HG02884 (cell line): ENCODE results near the gene RBMS3.
"Not testable (repeated sequence)": the region's sequence is repeated elsewhere in the genome, so short reads cannot be mapped to it uniquely, and the experiment has no call there.

Experiments
- ATAC-seq: cut with Tn5 transposase; IDR thresholded peaks from one replicate; pipeline ENCODE4 v1.9.1; 2021; ENCODE audit warnings: mild to moderate bottlenecking, moderate library complexity; ENCODE audit not compliant: unreplicated experiment

The RBMS3 gene

GRCh38 chr3:29337565-29337964, 56.7 kb downstream of the RBMS3 start:
- ATAC-seq = no peak

DNA sequence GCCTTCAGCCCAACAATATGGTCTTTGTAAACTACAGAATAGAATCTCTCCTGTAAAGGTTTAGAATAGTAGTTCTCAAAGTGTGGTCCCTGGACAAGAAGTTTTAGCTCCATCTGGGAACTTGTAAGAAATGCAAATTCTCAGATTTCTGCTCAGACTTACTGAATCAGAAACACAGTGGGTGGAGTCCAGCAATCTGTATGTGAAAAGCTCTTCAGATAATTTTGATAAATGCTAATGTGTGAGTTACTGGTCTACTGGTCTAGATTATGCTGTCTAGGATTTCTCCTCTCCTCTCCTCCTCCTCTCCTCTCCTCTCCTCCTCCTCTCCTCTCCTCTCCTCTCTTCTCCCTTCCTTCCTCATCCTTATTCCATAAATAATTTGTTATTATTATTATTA, 57.5 kb downstream of the RBMS3 start:
- ATAC-seq = no peak

DNA sequence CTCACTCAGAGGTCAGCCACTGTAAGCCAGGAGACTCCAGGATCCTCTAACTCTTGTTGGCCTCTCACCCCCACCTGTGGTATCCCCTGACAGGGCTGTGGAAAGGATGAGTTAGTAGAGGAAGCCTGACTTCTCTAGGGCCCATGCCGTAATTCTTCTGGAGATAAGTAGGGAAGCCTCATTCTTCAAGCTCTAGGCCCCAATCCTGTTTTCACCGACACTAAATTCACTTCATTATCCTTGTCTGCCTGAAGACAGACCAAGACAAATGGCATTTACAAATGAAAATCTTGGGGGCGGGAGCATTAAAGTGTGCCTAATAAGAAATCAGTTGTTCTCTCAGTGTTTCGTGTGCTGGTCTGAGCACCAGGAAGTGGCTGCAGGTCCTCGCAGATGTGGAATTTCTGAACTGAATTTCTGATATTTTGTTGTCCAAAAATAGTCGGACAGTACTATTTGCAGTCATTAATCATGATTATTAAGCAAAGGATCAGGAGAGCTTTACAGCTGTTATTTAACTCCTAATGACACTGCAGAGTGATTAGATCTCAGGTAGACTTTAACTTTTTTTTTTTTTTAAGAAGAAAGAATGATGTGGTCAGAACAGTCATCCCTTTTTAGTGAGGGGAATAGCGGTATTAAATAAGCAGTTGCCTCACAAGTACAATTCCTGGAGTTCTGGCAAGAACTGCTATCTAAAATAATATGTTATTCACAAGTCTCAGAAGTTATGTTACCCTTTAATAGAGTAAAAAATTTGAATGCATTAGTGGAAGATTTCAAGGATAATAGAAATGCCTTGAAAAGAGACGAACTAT, 58.4 kb downstream of the RBMS3 start:
- ATAC-seq = no peak

DNA sequence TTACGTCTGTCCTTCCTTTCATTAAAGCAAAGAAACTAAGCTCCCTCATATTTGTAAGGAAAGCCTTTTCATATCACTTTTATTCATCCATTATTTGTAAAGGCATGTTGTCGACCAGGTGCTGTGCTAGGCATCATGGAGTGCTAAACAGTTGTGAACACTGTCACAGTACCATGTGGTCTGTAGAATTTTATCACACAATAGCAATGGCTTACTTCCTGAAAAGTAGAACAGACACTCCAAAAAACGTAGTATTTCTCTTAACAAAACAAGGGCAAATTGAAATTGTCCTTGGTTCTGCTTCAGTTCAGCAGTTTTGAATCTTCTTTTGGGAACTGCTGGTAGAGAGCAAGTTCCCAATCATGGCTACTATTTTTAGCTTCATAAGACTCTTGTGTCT, 63.3 kb downstream of the RBMS3 start:
- ATAC-seq = no peak

GRCh38 chr3:29344935-29345334, 64.1 kb downstream of the RBMS3 start:
- ATAC-seq = no peak

DNA sequence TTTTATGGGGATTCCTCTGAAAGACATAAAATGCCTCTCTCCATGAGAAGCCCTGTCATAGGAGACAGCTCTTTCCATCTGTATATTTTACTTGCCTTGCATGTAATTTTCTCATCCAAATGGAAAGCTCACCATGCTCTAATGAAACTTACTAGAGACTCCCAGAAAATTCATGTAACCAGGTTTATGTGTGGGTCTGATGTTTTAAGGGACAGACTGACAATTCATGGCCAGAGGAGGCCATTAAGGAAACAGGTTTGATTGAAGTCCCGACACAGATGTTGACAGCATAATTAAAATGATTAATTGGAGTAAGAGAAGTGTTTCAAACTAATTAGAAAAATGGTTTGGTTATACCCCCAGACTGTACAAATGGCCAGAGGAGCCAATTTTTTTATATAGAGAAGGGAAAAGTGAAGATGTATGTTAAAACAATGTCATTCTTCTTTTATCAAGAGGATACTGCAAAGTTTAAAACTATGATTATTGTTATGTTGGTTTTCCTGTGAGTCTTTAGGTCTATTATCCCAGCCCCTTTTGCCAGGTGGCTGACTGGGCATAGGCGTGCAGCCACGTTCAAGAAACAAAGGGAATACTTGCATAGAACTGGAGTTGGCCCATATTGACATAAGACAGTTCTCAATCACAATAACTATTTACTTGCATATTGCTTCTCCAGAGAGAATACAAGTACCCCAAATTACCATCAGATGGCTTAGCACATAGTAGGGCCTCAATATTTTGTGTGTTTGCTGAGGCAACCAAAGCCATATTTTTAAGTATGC, 64.8 kb downstream of the RBMS3 start:
- ATAC-seq = no peak

GRCh38 chr3:29346828-29347227, 66.0 kb downstream of the RBMS3 start:
- no peak for ATAC-seq

- no peak for ATAC-seq
Measured at GRCh38 chr3:29347412-29347811, 66.5 kb downstream of the RBMS3 start.

DNA sequence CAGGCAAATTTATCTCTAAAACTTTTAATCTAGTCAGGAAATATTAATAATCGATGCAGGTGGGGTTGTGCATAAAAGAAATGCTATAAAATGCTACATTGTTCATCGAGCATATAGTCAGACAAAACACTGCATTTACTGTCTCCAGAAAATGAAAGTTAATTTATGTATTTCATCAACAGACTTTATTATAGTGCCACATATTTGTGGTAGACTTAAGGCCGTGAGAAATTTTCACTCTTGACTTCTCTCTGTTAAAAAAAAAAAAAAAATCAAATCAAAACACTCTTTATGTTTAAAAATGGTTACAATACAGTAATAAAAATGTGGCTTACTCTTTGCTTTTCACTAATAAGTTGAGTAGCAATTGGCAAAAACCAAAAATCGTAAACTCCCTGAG, 67.4 kb downstream of the RBMS3 start:
- ATAC-seq = no peak

DNA sequence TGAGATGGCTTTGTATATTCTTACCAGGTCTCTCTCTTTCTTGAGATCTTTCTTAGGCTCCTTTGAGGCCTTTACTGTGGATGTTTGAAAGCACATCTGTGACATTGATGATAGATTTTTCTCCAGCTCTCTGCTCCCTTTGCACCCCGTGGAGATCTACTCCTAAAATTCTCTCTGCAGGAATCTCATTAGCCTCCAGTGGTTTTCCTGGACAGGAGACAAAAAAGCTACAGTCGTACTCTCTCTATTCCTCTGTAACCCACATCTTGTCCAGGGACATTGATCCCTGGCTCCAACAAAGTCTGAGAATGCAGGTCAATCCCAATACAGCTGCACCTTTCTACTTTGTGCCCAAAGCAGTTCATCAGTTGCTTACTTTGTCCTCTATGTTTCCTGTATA, 68.2 kb downstream of the RBMS3 start:
- ATAC-seq = no peak

DNA sequence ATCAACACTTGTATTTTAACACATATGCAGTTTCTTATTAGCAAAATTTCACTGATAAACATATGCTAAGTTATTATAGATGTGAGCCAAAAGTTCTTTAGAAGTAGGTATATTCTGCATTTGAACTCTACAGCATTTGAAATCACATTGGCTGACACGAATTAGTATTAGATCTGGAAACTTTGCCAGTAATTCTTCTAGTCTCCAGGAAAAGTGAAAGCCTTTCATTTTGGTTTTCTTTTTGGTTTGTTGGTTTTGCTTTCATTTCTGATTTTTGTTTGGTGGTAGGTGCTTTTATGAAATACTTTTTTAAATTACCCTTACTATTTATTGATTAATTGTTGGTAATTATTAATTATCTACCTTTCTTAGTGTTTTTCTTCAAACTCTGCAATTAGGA, 72.9 kb downstream of the RBMS3 start:
- no peak for ATAC-seq

- no peak for ATAC-seq
Measured at GRCh38 chr3:29354894-29355293, 74.0 kb downstream of the RBMS3 start.

DNA sequence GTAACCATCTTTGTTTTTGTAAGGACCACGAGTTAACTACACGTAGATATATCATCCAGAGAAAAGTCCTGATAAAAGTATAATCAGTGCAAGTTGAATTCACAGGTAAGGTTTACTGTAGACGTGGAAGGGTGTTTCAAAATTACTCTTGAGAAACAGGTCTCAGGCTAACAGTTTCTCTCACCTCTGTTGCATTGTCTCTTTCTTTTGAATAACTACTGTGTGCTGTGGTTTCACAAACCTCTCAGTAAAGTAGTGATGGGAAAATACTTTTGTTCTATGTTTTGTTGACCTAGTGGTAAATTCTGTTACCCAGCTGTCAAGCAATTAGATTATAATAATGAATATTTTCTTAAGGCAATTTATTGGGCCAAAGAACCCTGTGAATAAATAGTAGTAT, 75.2 kb downstream of the RBMS3 start:
- no peak for ATAC-seq

DNA sequence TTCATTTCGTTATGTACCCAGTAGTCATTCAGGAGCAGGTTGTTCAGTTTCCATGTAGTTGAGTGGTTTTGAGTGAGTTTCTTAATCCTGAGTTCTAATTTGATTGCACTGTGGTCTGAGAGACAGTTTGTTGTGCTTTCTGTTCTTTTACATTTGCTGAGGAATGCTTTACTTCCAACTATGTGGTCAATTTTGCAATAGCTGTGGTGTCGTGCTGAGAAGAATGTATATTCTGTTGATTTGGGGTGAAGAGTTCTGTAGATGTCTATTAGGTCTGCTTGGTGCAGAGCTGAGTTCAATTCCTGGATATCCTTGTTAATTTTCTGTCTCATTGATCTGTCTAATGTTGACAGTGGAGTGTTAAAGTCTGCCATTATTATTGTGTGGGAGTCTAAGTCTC, 79.4 kb downstream of the RBMS3 start:
- not testable (repeated sequence) for ATAC-seq

GRCh38 chr3:29363110-29363509, 82.2 kb downstream of the RBMS3 start:
- no peak for ATAC-seq

DNA sequence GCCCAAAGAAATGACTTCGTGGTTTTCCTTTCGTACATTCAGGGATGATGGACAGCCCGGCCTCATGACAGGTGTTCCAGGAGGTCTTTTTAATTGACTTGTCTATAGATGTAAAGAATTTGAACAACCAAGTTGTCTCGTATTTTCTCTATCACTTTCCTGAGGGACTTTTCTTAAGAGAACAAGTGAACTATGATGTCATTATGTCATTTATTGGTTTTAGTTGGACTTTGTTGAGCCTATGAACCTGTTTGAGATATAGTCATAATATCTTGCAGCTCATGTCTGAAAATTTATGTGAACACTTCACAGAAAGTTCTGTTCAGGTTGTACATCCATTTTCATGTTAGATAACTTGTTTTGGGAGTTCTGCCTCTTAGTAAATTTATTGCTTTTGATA, 89.2 kb downstream of the RBMS3 start:
- ATAC-seq = no peak

GRCh38 chr3:29370476-29371420, 89.9 kb downstream of the RBMS3 start:
- ATAC-seq = no peak

GRCh38 chr3:29373131-29373680, 92.3 kb downstream of the RBMS3 start:
- ATAC-seq = no peak

GRCh38 chr3:29374226-29374625, 93.4 kb downstream of the RBMS3 start:
- no peak for ATAC-seq

DNA sequence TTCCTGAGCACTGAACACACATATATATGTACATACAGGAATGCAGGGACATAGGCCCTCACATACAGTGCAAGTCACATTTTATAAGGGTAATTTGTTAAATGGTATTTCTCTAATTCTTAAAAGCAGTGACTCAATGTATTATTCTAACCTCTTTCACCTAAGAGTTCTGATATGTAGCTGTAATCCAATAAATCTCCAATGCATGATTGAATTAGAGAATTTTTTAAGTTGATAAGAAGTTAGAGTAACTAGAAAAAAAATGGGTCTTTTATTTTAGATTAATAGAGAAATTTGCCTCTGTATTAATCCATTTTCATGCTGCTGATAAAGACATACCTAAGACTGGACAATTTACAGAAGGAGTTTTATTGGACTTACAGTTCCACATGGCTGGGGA, 98.2 kb downstream of the RBMS3 start:
- no peak for ATAC-seq

- ATAC-seq = no peak
Measured at GRCh38 chr3:29381595-29381994, 100.7 kb downstream of the RBMS3 start.
